ENCODE data around the gene JAKMIP3.

DNA sequence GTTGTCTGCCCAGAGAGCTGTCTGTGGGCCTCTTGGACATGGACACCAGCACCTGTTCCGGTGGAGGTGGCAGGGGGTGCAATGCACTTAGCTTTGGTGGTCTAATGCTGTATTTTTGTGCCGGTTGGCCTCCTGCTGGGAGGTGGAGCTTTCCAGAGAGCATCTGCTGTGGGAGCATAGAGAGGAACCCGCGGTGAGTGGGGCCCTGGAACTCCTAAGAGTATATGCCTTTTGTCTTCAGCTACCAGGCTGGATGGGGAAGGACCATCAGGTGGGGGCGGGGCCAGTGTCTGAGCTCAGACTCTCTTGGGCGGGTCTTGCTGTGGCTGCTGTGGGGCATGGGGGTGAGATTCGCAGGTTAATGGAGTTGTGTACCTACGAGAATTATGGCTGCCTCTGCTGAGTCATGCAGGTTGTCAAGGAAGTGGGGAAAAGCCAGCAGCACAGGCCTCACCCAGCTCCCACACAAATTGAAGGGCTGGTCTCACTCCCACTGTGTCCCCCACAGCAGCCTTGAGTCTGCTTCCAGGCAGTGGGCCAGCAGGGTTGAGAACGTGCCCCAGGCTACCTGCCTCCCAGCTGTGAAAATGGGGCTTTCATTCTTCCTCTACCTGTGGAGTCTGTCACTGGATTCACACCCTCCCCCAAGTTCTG, 29.0 kb downstream of the JAKMIP3 start:
- no peak for TF ChIP-seq POLR2A (IDR thresholded peaks at IDR 0.05)
- TF ChIP-seq, protein P1, sequence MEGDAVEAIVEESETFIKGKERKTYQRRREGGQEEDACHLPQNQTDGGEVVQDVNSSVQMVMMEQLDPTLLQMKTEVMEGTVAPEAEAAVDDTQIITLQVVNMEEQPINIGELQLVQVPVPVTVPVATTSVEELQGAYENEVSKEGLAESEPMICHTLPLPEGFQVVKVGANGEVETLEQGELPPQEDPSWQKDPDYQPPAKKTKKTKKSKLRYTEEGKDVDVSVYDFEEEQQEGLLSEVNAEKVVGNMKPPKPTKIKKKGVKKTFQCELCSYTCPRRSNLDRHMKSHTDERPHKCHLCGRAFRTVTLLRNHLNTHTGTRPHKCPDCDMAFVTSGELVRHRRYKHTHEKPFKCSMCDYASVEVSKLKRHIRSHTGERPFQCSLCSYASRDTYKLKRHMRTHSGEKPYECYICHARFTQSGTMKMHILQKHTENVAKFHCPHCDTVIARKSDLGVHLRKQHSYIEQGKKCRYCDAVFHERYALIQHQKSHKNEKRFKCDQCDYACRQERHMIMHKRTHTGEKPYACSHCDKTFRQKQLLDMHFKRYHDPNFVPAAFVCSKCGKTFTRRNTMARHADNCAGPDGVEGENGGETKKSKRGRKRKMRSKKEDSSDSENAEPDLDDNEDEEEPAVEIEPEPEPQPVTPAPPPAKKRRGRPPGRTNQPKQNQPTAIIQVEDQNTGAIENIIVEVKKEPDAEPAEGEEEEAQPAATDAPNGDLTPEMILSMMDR (IDR thresholded peaks at IDR 0.05): no peak
